HPDE6-E6E7 (cell line): ENCODE results near the gene ASB4.
"Not testable (repeated sequence)": the region's sequence is repeated elsewhere in the genome, so short reads cannot be mapped to it uniquely, and the experiment has no call there.

Source experiments
- DNase-seq: peaks from one replicate; pipeline ENCODE4 v3.0.0; 2011; ENCODE audit warnings: missing footprints; ENCODE audit errors: extremely low spot score

Gene ASB4

GRCh38 chr7:95485391-95486123, at the start of gene ASB4:
Gene ASB4, plus strand, starts transcription at chr7:95485943. Its CDS starts 29 bp downstream, at chr7:95485972.
- DNase-seq = no peak

- no peak for DNase-seq
Measured at GRCh38 chr7:95436407-95436806, 49.3 kb upstream of the ASB4 start.

- no peak for DNase-seq
Measured at GRCh38 chr7:95440394-95441038, 45.2 kb upstream of the ASB4 start.

GRCh38 chr7:95441042-95441823, 44.5 kb upstream of the ASB4 start:
- DNase-seq = no peak

GRCh38 chr7:95444796-95445195, 40.9 kb upstream of the ASB4 start:
- no peak for DNase-seq

- no peak for DNase-seq
Measured at GRCh38 chr7:95446618-95447017, 39.1 kb upstream of the ASB4 start.

- DNase-seq = no peak
Measured at GRCh38 chr7:95454438-95455045, 31.2 kb upstream of the ASB4 start.

- no peak for DNase-seq
Measured at GRCh38 chr7:95457947-95458346, 27.8 kb upstream of the ASB4 start.

- not testable (repeated sequence) for DNase-seq
Measured at GRCh38 chr7:95460653-95461052, 25.1 kb upstream of the ASB4 start.

GRCh38 chr7:95467912-95468607, 17.7 kb upstream of the ASB4 start:
- no peak for DNase-seq

GRCh38 chr7:95469187-95469586, 16.6 kb upstream of the ASB4 start:
- no peak for DNase-seq

GRCh38 chr7:95469848-95470247, 15.9 kb upstream of the ASB4 start:
- DNase-seq = no peak

- DNase-seq = peak; percentile 50
Measured at GRCh38 chr7:95470452-95470851, 15.3 kb upstream of the ASB4 start.

- DNase-seq = no peak
Measured at GRCh38 chr7:95471071-95471470, 14.7 kb upstream of the ASB4 start.

- no peak for DNase-seq
Measured at GRCh38 chr7:95472581-95473161, 13.1 kb upstream of the ASB4 start.

GRCh38 chr7:95473276-95473985, 12.3 kb upstream of the ASB4 start:
- DNase-seq = no peak

GRCh38 chr7:95476072-95476847, 9.5 kb upstream of the ASB4 start:
- DNase-seq = no peak

GRCh38 chr7:95476904-95477594, 8.7 kb upstream of the ASB4 start:
- DNase-seq = peak; percentile 32
